B cell (primary cell): ENCODE results near the gene TFCP2L1.

ENCODE experiments used
- CTCF ChIP-seq: fragments of 200-600 bp; IDR thresholded peaks from one replicate; pipeline ENCODE4 v1.8.0; 2022; ENCODE audit warnings: antibody characterized with exemption, mild to moderate bottlenecking
- EZH2 ChIP-seq: IDR thresholded peaks from 2 replicates; pipeline ENCODE4 v1.6.1; 2012; ENCODE audit warnings: borderline replicate concordance, low read depth, mild to moderate bottlenecking, moderate library complexity, low read length; ENCODE audit not compliant: insufficient read depth, poor library complexity, severe bottlenecking

DNA sequence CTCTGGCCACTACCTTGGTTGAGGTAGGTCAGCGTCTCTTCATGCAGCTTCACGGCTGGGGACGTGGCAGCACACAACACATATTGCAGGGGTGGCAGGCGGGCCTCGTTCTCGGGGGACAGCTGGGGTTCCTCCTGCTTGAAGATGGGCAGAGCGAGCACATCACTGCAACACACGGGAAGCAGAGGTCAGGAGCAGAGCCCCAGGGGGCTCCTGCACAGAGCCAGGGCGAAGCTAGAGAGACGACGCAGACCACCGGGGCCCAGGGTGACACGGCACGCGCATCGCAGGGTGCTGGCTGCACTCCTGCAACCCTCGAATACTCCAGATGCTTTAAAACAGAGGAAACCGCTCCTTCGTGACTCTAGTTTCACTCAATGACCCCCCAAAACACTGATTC is 3.9 kb downstream of the TFCP2L1 start:
- TF ChIP-seq CTCF (no peak), EZH2 (no peak)
